HG03460 (cell line): ENCODE results near the gene FANCD2OS.
"Not testable (repeated sequence)": the region's sequence is repeated elsewhere in the genome, so short reads cannot be mapped to it uniquely, and the experiment has no call there.

Experiments used
- ATAC-seq: cut with Tn5 transposase; IDR thresholded peaks from one replicate; pipeline ENCODE4 v1.9.1; 2021; ENCODE audit not compliant: unreplicated experiment

FANCD2OS gene

DNA sequence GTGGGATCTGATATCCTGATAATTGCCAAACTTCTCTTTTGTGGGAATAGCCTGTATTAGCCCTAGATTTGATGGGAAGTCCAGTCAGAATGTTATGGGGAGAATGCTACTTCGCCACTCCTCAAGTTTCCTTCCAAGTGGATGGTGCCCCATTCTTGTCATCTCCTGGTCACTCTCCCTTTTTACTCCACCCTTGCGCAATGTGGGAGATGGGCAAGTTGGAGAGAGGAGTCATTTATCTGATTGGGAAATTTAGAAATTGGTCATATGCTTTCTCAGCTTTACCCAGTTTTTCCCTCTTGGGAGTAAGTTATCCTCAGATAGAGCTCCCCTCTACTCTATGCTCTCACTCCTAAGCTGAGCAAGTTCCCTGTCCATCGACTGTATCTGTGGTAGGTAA is 14.4 kb downstream of the FANCD2OS start:
- ATAC-seq, result no peak

- not testable (repeated sequence) for ATAC-seq
These were observed 16.7 kb downstream of the FANCD2OS start for GRCh38 chr3:10091387-10091786.

DNA sequence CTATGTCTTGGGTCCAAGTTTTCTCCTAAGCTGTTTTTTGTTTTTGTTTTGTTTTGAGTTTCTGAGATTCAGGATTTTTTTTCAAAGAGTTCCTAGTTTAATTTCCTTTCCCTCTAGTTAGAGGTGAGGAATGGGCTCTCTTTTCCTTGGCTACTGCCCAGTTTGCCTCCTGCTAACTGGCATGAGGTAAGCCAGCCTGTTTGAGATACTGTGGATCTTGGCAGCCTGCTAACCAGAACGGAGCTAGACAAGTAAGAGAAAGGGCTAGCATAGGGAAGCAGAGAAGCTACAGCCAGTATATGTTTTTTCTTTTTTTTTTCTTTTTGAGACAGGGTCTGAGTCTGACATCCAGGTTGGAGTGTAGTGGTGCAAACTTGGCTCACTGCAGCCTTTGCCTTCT is 17.3 kb downstream of the FANCD2OS start:
- ATAC-seq, result not testable (repeated sequence)

DNA sequence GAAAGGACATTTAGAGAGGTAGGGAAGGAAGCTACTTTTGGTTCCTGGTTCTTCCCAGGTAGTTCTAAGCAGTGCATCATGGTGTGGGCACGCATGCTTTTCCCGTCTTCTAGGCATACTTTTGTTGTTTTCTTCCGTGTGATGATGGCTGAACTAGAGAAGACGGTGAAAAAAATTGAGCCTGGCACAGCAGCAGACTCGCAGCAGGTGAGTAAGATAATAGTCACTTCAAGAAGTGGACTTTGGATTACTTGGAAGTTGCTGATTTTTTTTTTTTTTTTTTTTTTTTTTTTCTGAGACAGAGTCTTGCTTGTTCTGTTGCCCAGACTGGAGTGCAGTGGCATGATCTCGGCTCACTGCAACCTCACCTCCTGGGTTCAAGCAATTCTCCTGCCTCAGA is 17.9 kb downstream of the FANCD2OS start:
- no peak for ATAC-seq

DNA sequence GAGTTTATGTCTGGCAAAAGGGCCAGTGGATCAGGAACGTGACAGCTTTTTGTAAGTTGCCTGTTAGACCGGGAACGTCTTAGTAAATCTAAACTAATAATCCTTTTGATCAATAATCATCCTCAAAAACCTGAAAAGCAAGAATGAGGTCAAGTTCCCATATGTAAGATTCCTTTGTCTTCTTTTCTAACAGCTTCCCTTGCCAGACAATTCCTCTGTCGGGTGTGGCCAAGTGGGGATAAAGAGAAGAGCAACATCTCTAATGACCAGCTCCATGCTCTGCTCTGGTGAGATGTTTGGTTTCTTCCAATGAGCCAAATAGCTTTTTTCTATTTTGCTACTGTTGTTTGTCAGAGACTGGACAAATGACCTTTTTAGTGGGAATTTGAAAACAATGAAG is 19.8 kb downstream of the FANCD2OS start:
- ATAC-seq, result no peak

DNA sequence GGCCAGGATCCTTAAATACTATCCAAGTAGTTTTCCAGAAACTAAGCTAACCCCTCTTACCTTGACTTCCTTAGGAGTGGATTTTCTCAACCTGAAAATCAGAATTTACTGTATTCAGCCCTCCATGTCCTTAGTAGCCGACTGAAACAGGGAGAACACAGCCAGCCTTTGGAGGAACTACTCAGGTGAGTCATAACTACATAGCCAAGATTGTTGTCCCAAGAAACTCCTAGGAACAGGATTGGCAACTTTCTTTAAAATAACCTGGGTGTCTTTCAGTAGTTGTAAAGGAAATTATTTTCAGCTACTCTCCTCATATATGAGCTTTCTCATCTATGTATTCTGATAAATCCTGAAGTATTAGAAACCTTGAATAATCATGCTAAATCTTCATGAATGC is 22.3 kb downstream of the FANCD2OS start:
- ATAC-seq, result no peak

DNA sequence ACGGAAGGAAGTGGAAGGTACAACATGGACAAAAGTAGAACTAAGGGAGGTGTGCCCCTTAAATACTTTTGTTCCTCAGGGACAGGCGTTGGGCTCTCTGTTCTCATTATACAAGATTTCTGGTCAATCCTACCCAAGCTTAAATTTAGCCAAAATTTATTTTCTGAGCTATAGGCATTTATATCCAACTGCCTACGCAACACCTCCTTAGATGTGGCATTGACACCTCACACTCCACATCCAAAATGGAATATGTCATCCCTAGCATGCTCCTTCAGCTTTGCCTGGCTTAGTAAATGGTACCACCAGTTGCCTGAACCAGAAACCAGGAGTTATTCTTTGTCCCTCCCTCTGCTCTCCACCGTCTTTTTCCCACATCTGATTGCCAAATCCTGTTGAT is 26.2 kb downstream of the FANCD2OS start:
- ATAC-seq, result no peak

DNA sequence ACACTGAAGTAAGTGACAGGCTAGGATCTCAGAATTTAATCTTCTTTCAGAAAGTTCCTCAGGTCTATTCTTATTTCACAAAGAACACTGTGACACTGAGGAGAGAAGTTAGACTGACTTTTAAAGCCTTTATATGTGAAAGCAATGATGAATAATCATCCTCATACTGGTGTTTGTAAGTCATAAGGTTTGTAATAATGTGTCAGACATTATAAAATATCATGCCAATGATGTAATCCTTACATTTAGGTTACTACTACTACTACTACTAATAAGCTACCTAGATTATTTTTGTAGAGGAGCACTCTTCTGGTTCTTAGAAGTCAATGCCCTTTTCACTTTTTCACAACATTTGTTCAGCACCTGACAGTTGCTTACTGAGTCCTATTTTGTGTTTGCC is 33.4 kb downstream of the FANCD2OS start:
- no peak for ATAC-seq

DNA sequence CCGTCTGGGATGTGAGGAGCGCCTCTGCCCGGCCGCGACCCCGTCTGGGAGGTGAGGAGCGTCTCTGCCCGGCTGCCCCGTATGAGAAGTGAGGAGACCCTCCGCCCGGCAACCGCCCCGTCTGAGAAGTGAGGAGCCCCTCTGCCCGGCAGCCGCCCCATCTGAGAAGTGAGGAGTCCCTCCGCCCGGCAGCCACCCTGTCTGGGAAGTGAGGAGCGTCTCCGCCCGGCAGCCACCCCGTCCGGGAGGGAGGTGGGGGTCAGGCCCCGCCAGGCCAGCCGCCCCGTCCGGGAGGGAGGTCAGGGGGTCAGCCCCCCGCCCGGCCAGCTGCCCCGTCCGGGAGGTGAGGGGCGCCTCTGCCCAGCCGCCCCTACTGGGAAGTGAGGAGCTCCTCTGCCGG is 38.0 kb downstream of the FANCD2OS start:
- ATAC-seq, result not testable (repeated sequence)

GRCh38 chr3:10055097-10055496 is 53.0 kb downstream of the FANCD2OS start:
- ATAC-seq, result no peak
